ENCODE results near the gene MX1.

MX1 gene

DNA sequence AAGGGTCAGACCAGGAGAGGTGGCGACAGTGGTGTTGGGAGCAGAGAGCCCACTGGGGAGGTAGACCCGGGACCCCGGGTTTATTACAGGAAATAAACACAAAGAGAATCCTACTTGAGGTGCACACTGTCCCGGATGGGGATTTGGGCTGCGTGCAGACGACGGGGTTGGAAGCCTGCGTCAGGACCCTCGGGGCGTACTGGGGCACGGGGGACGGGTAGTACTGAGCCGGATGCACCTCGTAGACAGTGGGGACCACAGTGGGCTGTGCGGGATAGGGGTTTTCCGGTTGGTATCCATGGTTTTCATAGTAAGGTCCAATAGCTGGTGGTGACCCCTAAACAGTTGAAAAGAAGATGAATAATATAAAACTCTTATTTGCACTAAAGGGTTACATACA is 68.2 kb downstream of the MX1 start:
- DNase-seq, result no peak

DNA sequence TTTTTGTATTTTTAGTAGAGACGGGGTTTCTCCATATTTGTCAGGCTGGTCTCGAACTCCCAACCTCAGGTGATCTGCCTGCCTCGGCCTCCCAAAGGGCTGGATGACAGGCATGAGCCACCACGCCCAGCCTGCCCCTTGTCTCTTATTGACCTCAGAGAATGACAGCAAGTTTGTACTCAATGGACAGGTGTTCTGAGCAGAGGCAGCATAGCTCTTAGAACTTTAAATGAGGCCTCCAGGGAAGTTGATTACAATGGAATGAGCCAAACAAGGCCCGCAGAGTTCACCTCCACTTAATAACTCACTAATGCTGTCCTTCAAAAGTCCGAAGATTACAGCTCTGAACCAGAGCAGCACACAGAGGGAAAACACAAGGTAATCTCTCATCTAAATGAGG is 71.0 kb downstream of the MX1 start:
- DNase-seq, result no peak

DNA sequence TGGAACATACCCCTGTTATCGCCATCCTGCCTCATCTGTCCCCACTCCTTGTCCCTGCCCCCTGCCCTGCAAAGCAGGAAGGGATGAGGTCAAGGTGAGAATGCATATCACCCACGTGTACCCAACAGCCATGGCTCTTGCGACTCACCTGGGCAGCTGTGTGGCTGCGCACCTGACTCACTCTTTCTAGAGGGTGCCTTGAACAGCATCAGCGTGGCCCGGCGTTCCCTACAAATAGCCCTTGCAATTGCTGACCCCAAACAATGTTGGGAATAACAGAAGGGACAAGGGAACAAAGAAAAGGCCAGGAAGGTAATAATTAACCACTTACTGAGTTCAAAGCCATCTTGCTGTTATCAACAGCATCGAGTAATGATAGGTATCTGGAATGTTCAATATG is 71.7 kb downstream of the MX1 start:
- DNase-seq, result no peak

DNA sequence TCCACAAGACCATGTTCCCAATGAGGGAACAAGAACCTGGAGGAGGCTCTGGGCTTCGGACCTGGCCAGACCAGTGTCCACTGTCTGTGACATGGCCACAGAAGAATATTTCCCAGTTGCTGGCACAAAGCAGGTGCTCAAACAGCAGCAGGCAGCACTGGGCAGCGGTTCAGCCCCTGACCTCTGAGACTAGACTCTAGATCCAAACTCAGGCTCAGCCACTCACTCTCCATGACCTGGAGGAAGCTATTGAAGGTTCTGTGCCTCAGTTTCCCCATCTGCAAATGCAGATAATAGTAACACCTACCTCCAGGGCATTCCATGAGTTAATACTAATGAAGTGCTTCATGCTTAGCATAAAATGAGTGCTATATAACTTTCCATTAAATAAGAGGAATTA is 73.9 kb downstream of the MX1 start:
- no peak for DNase-seq

DNA sequence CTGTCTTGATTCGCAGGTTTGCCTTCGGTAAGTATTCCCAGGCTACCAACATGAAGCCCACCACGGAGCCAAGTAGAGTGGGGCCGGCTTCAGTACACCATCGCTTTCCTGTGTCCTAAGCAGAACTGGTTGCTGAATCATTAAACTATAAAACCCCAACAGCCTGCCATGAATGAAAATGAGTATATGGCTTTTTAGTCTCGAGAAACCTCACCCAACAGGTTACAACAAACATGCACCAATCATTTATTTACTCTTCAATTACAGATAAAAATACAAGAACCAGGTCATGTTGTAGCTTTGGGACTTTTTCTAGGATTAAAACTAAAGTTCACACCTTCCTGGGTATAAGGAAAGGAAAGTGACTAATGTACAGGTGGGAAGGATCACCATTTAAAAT is 74.3 kb downstream of the MX1 start:
- DNase-seq, result no peak

DNA sequence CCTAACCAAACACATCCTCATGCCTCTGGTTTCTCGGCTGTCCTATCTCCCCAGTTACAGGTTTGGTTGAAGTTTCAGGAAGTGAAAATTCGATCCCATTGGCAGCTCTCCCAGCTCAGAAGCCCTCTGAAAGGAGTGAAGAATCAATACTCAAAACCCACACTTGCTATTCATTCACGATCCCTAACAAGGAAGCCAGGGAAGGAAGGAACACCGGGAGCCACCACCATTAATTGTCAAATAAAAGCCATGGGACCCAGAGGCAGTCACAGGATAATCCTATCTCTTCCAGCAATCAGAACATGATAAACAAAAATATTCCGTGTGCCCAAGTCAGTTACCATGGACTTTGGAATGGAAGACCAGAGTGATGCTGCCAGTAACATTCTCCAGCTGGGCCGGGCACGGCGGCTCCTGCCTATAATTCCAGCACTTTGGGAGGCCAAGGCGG is 74.9 kb downstream of the MX1 start:
- no peak for DNase-seq

DNA sequence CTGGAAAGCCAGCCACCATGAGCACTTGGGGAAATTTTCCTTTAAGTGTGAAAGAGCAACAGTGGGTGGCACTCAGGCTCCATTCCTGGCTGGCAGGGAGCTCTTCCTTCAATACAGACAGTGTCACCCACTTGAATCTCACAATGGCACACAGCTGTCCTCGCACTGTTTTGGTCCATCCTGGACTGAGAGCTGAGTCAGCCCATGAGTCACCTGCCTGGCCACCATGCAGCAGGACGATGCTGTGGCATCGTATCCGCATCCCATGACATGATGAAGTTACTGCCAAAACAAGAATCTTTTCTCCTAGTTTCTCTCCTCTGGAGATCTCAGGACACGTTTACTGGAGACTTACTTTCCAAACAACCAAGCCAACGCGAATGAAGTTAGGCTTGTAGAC is 75.9 kb downstream of the MX1 start:
- DNase-seq, result no peak

DNA sequence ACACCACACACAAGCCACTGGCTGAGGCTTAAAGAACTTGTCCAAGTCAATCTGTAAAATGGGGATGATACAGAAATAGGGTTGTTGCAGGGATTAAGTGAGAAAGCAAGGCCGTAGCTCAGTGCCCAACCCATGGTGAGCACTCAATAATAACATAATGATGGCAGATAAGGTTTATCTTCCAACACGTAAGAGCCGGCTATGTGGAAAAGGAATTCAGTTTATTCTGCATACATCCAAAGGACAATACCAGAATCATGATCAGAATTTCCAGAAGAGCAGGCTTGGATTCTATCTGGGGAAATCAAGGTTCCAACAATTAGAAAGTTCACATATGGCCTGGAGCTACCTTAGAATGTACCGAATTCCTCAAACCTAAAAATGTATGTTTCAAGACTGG is 77.3 kb downstream of the MX1 start:
- no peak for DNase-seq

DNA sequence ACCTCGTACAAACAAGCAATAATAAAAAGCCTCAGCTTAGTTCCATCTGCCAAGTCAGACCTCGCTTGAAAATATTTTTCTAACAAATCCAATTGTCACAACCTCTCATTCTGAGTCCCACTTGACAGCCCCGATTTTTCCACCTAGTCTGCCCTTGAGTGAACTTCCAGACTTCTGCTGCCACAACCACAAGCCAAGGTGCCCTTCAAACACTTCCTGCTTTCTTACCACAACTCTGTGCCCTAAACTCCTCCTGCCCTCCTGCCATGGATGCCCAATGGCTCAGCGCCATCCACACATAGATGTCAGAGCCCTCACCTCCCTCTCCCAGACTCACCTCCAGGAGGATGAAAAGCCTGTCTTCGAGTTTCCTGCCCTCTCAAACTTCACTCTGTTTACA is 78.0 kb downstream of the MX1 start:
- DNase-seq, result no peak

DNA sequence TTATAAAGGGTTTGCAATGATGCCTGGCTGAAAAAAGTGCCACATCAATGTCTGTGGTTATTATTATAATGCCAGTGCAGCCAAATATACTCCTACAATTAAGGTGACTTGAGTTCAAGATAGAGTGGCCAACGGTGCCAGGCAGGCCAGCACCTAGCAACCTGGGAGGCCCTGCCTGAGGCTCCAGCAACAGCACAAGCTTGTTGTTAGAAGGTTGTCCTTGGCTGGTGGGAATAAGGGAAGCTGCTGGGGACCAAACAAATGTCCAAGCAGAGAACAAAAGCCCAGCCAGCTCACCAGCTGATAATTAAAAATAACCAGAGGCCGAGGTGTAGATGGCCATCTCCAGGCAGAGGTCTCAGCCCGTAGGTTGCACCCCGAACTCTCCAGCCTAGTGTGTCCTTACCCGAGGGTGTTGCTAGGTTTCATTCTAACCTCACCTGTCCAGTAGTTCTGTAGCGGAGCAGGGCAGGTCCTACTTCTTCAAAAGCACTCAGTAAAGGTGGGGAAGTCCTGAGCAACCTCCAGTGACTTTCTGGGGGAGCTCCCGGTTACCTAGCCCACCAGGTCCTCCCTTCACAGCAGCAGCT is 80.1 kb downstream of the MX1 start:
- no peak for DNase-seq

DNA sequence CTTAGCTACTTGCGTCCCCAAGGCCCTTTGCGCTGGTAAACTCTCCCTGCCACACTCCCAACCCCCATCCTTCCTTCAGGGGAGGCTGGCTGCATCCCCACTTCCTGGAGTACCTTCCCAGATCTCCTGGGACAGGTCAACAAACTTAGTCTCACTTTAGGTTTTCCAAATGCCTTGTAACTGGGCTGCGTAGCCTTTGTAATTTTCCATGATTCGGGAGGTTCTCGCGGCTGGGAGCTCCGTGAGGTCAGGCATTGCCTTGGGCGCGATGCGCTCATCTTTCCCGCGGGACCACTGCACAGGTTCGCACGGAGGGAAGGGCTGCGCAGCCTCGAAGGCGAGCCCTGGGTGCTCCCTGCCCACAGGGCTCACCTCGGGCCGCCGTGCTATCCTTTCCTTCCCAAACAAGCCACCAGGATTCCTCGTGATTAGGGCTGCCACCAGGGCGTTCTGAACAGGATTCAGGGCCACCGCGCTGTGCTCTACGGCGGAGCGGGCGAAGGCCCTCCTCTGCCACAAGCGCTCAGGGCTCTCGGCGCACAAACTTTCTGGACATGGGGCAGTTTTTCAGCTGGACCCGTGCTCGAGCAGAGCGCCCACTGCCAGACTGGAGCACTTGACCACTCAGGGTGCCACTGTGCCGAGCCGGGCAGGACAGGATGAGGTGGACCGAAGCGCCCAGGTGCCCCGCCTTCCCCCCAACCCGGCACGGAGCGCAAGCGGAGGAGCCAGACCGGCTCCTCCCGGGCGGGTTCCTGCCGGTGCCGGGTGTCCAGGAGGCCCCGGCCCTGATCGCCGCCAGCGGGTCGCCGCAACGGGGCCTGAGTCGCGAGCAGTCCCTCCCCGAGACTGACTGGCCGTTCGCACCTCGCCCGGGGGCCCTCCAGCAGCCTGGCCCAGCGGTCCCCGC is 80.8 kb downstream of the MX1 start:
- DNase-seq, result no peak

DNA sequence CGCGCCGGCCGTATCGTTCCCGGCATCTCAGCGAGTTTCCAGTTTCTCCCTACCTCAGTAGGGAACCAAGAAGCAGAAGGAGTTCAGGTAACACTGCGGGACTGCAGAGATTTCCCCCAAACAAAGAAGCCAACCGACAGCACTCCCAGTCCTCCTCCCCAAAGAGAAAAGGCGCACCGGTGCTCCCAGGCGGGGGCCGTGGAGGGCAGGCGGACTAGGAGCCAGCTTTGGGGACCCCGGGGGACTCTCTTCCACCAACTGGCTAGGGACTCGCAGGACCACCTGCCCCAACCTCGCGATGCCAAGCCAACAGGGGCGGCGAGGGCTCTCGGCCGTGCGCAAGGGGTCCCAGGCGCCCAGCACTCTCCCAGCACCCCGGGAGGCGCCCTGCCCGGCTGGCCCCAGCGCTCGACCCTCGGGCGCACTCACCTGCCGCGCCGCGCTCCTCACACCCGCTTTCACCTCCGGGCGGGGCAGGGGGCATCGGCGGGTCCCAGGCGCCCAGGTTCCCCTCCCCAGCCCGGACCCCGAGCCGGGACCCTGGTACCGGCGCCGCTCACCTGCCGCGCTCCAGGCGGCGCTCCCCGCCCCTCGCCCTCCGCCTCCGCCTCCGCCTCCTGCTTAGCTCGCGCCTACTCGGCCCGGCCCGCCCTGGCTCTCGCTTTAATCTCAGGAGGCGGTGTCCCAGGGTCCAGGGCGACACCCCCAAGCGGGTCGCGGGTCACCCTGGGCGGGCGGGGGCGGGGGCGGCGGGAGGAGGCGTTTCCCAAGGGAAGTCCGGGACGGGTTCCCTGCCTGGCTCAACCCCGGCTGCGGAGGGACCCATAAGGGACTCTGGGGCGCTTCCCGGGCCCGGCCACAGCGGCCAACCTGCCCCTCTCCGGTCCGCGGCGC is 81.7 kb downstream of the MX1 start, which contains the start of gene TMPRSS2:
Gene TMPRSS2 (minus strand): TSS at position 638 of the 894 bp plus-strand sequence. CDS start 10,025 bp downstream, outside the sequence.
- DNase-seq, result no peak

DNA sequence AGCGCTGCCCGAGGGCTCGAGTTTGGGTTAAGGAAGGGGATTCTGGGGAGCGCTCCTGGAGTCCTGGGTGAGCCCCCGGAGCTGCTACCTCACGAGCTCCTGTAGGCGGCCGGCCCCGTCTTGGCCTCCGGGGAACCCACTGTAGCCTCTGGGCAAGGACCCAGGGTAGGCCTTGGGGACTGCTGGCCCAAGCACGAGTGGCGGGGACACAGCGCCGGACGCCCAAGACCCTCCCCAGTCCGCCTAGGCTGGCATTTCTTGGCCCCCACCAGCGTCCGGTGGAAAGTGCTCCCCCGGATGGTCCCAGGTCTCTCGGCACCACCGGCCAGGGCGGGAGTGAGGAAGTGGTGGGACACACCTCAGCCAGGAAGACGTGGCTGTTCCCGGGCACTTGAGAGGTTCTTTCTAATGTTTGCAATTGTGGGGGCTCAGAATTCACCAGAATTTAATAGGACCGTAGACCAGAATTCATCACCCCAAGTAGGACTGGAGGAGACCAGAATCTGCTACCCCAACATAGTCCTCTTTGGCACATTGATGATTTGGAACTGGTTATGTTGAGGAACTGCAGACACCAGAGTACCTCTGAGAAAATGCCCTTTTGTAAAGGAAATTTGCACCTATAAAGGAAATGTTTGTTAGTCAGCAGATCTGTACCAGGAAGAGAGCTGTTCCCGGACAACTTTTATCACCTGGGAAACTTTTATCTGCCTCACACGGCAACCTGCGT is 82.5 kb downstream of the MX1 start:
- no peak for DNase-seq

Data from activated CD4-positive, alpha-beta T cell treated with anti-CD3 and anti-CD28 coated beads, Interleukin-2, amount 50 U/mL, for 48 hours (primary cell).